ENCODE results near the gene NDUFV3. TPM values are rescaled to one million over a fixed set of nuclear protein-coding genes. Genes with fewer than 3 reads are reported as not detected.
A peak's percentile ranks its signal among the peaks of the same experiment; 100 is the strongest.

NDUFV3 gene
- total and polyA plus RNA-seq, 2 of the 8 experiments (the other 6 are each of a cell fraction or from before 2014, with no cell fraction given): 17.0 to 44.4 TPM

DNA sequence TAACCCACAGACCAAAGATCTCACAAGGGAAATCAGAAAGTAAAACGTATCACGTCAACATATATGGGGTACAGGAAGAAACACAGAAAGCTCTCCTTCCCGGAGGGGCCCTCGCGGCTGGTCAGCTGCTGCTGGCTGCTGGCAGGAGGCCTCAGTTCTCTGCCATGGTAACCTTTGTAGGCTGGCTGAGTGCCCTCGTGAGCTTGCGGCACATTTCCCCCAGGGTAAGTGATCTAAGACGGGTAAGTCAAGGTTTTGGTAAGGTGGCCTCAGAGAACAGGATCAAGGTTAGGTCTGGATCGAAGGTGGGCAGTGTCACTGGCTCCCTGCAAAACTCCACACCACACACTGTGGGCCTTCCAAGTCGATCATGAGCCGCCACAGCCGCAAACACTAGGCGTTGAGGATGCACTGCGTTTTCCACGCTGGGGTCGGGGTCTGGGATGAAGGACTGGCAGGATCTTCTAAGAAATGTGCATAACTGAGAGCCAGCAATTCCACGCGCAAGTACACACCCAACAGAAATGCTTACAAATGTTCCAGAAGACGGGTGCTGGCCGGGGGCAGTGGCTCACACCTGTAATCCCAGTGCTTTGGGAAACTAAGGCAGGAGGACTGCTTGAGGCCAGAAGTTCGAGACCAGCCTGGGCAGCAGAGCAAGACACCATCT lies 47.7 kb upstream of the NDUFV3 start:
- no peak overlapping the region for H3K4me2 ChIP-seq (ENCODE audit: insufficient read depth in 1 of 2, low read depth in 2 of 2, low read length in 2 of 2)
- WGBS, 2 experiments (ENCODE audit: extremely low coverage in 1 of 2, insufficient coverage in 1 of 2, insufficient read length in 1 of 2, insufficient replicate concordance in 2 of 2, low coverage in 1 of 2, low lambda C conversion rate in 2 of 2, missing lambda C conversion rate in 1 of 2): 90% methylated on average over 21 of the region's 21 CpGs; no CpG with 5 or more reads in 1 of the 2 experiments
- POLR2A ChIA-PET (ENCODE audit: partially characterized antibody): interaction anchor here (1.1 to 3.8 kb wide), 4 partner anchors 9 to 33 kb away, joined by 3 to 21 read pairs (median 8); no protein-coding TSS in a partner anchor
- H3K27ac ChIP-seq (ENCODE audit: low read depth, low read length): no peak overlapping the region
- no peak overlapping the region for H3K23ac ChIP-seq (ENCODE audit: insufficient read length)
- DNase-seq (ENCODE audit: low read depth in 1 of 2, low spot score in 2 of 2) (no peak), FAIRE-seq (no peak)
- peaks cover 30 to 62% (median 53%) of the 10 kb centered on the region in 4 experiments; a peak in 7 of 8 replicates for H3K36me3 ChIP-seq (ENCODE audit: control insufficient read depth in 2 of 4, insufficient read depth in 4 of 4, low read length in 3 of 4)
- no peak overlapping the region for H2BK12ac ChIP-seq (ENCODE audit: low read depth, low read length)
- H4K91ac ChIP-seq (replicated peaks; ENCODE audit: insufficient read length, low read length): no peak overlapping the region
- H3K18ac ChIP-seq (ENCODE audit: extremely low read depth, low read length): no peak overlapping the region
- no peaks in the 10 kb centered on the region; a peak in 1 of 7 replicates for H3K27me3 ChIP-seq (replicated peaks in 1 of 4; ENCODE audit: control insufficient read depth in 3 of 4, extremely low read depth in 1 of 4, insufficient read depth in 3 of 4, low read length in 3 of 4)
- no peak overlapping the region for H2AK5ac ChIP-seq (ENCODE audit: low read depth, low read length)
- no peak overlapping the region for H3K14ac ChIP-seq (ENCODE audit: insufficient read length)
- H2BK5ac ChIP-seq (ENCODE audit: low read depth, low read length): no peak overlapping the region
- CTCF ChIA-PET (ENCODE audit: partially characterized antibody): interaction anchor here (1.1 to 2.4 kb wide), 3 partner anchors 10 to 21 kb away, joined by 3 to 8 read pairs (median 3); no protein-coding TSS in a partner anchor
- H3K79me2 ChIP-seq (ENCODE audit: control insufficient read depth in 1 of 2, insufficient read depth in 2 of 2, low read length in 2 of 2): peaks cover 0 to 46% of the 10 kb centered on the region in 2 experiments; a peak in 3 of 4 replicates
- H3K79me1 ChIP-seq (ENCODE audit: low read depth, low read length): peaks cover 20% of the 10 kb centered on the region
- no peak overlapping the region for H3K4ac ChIP-seq (replicated peaks; ENCODE audit: insufficient read length, low read depth, low read length)
- no peaks in the 10 kb centered on the region for H3K9me3 ChIP-seq (ENCODE audit: insufficient read depth in 2 of 2, low read depth in 1 of 2, low read length in 1 of 2)
- H2BK120ac ChIP-seq (replicated peaks; ENCODE audit: low read depth, low read length): no peak overlapping the region
- H3K9ac ChIP-seq (replicated peaks in 1 of 4; ENCODE audit: extremely low read depth in 1 of 4, low read depth in 3 of 4, low read length in 3 of 4): no peak overlapping the region
- H3K23me2 ChIP-seq (ENCODE audit: low read depth, low read length): peaks cover 1% of the 10 kb centered on the region; the same call in 1 of the 2 replicates
- no peak overlapping the region for H2BK20ac ChIP-seq (ENCODE audit: low read length)
- H2AFZ ChIP-seq (ENCODE audit: low read length): no peak overlapping the region
- no peak overlapping the region for H3K4me3 ChIP-seq (ENCODE audit: extremely low read depth in 1 of 4, insufficient read depth in 2 of 4, low read depth in 3 of 4, low read length in 4 of 4)
- H2BK15ac ChIP-seq (ENCODE audit: low read length): no peak overlapping the region
- H3K56ac ChIP-seq (replicated peaks; ENCODE audit: insufficient read length, low read depth, low read length): no peak overlapping the region
- H4K8ac ChIP-seq (ENCODE audit: extremely low read depth, insufficient read depth, low read length): 0 out of 2 replicates have a peak overlapping the region, but pooled peaks have one; percentile 7
- H3K4me1 ChIP-seq (replicated peaks in 1 of 4; ENCODE audit: control insufficient read depth in 3 of 4, insufficient read depth in 4 of 4, low read length in 3 of 4): no peaks in the 10 kb centered on the region
- peaks cover 20 to 36% of the 10 kb centered on the region in 2 experiments for H4K20me1 ChIP-seq (replicated peaks in 1 of 2; ENCODE audit: control insufficient read depth in 1 of 2, insufficient read depth in 2 of 2, low read length in 2 of 2)
- no peak overlapping the region for H4K5ac ChIP-seq (ENCODE audit: insufficient read length, low read depth, low read length)
- TF ChIP-seq KDM5A (IDR thresholded peaks at IDR 0.05; ENCODE audit: low read length) (no peak), SP1 (IDR thresholded peaks at IDR 0.05; ENCODE audit: low read depth, low read length) (no peak), SP2 (IDR thresholded peaks at IDR 0.05; ENCODE audit: low read length) (no peak), SAP30 (IDR thresholded peaks at IDR 0.05; ENCODE audit: insufficient read depth, insufficient replicate concordance, low read length) (no peak), NANOG (IDR thresholded peaks at IDR 0.05; ENCODE audit: insufficient read depth, low read depth, low read length, poor library complexity, severe bottlenecking) (no peak), EZH2 (IDR thresholded peaks at IDR 0.05; ENCODE audit: low read depth, low read length, severe bottlenecking) (no peak), MAFK (IDR thresholded peaks at IDR 0.05; ENCODE audit: low read depth, low read length) (no peak), CBX5 (IDR thresholded peaks at IDR 0.05; ENCODE audit: low read depth, low read length) (no peak), RBBP5 (IDR thresholded peaks at IDR 0.05; ENCODE audit: borderline replicate concordance, low read depth, low read length) (no peak), BCL11A (IDR thresholded peaks at IDR 0.05; ENCODE audit: low read depth in 2 of 2, low read length in 2 of 2) (no peak), RFX5 (IDR thresholded peaks at IDR 0.05; ENCODE audit: borderline replicate concordance, low read depth, low read length) (no peak), FOSL1 (IDR thresholded peaks at IDR 0.05; ENCODE audit: insufficient read depth, low read depth, low read length) (no peak), CEBPB (IDR thresholded peaks at IDR 0.05; ENCODE audit: low read depth, low read length) (no peak)

All from H1 (cell line).